Measurements from ENCODE around the gene TRPM3.

Gene TRPM3

GRCh38 chr9:71042448-71042990, 78.9 kb downstream of the TRPM3 start:
- H3K9me3 Mint-ChIP-seq: no peaks in the 10 kb centered on the region
- no peak overlapping the region for H3K27ac Mint-ChIP-seq
- no peaks in the 10 kb centered on the region for H3K36me3 Mint-ChIP-seq (ENCODE audit: low read depth)
- no peak for TF ChIP-seq CTCF (IDR thresholded peaks at IDR 0.05)
- H3K27me3 Mint-ChIP-seq (ENCODE audit: low read depth, poor library complexity): peaks cover 9% of the 10 kb centered on the region
- H3K4me1 Mint-ChIP-seq: no peaks in the 10 kb centered on the region
- no peak overlapping the region for H3K4me3 Mint-ChIP-seq
- DNase-seq: no peak

DNA sequence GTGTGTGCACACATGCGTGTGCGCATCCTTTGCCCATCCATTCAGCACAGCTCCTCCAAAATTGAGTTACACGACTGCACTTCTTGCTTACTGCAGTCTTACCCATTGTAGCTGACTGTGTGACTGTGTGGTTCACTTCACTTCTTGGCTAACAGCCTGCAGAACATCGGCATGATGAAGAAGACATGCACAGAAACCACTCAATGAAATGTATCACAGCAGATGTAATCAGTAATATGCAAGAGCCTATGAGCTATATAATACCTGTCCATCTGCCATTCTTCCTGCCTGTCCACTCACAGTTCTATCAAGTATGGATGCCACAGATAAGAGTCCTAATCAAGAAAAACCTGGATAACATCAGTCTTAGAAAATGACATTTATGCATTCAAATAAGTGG, 83.9 kb downstream of the TRPM3 start:
- no peaks in the 10 kb centered on the region for H3K4me1 Mint-ChIP-seq
- TF ChIP-seq CTCF (IDR thresholded peaks at IDR 0.05): no peak
- H3K27me3 Mint-ChIP-seq (ENCODE audit: low read depth, poor library complexity): peaks cover 9% of the 10 kb centered on the region
- no peaks in the 10 kb centered on the region for H3K9me3 Mint-ChIP-seq
- H3K27ac Mint-ChIP-seq: no peak overlapping the region
- no peak for DNase-seq
- no peak overlapping the region for H3K4me3 Mint-ChIP-seq
- no peaks in the 10 kb centered on the region for H3K36me3 Mint-ChIP-seq (ENCODE audit: low read depth)

GRCh38 chr9:71036501-71036900, 84.9 kb downstream of the TRPM3 start:
- no peak overlapping the region for H3K4me3 Mint-ChIP-seq
- H3K4me1 Mint-ChIP-seq: no peaks in the 10 kb centered on the region
- H3K27me3 Mint-ChIP-seq (ENCODE audit: low read depth, poor library complexity): peaks cover 6% of the 10 kb centered on the region
- DNase-seq: no peak
- no peaks in the 10 kb centered on the region for H3K9me3 Mint-ChIP-seq
- TF ChIP-seq CTCF (IDR thresholded peaks at IDR 0.05): no peak
- no peaks in the 10 kb centered on the region for H3K36me3 Mint-ChIP-seq (ENCODE audit: low read depth)
- H3K27ac Mint-ChIP-seq: no peak overlapping the region

GRCh38 chr9:71032779-71033178, 88.6 kb downstream of the TRPM3 start:
- no peaks in the 10 kb centered on the region for H3K9me3 Mint-ChIP-seq
- no peaks in the 10 kb centered on the region for H3K27me3 Mint-ChIP-seq (ENCODE audit: low read depth, poor library complexity)
- H3K36me3 Mint-ChIP-seq (ENCODE audit: low read depth): no peaks in the 10 kb centered on the region

DNA sequence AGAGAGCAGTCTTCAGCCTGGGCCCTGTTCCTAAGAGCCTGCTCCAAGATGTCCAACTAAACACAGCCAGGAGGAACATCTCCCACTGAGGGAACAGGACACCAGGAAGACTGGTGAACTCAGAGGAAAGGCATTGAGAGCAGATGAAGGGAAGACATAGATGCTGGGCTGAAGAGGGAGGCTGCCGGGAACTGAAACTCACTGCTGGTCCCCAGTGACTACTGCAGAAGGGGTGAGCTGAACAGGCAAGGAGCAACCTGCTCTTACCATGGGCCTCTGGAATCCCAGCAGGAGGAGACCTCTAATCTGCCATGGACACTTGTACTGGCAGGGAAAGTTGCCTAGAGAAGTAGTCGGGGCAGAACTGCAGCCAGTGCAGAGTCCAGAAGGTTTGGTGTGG, 95.7 kb downstream of the TRPM3 start:
- no peak for TF ChIP-seq CTCF (IDR thresholded peaks at IDR 0.05)
- no peak for DNase-seq
- no peak overlapping the region for H3K27ac Mint-ChIP-seq
- peaks cover 3% of the 10 kb centered on the region for H3K27me3 Mint-ChIP-seq (ENCODE audit: low read depth, poor library complexity)
- no peak overlapping the region for H3K4me3 Mint-ChIP-seq
- no peaks in the 10 kb centered on the region for H3K36me3 Mint-ChIP-seq (ENCODE audit: low read depth)
- H3K9me3 Mint-ChIP-seq: no peaks in the 10 kb centered on the region
- H3K4me1 Mint-ChIP-seq: no peaks in the 10 kb centered on the region

More at GRCh38 chr9:71032779-71033178, 88.6 kb downstream of the TRPM3 start:
- no peaks in the 10 kb centered on the region for H3K4me1 Mint-ChIP-seq
- no peak for TF ChIP-seq CTCF (IDR thresholded peaks at IDR 0.05)
- H3K4me3 Mint-ChIP-seq: no peak overlapping the region
- DNase-seq: no peak
- H3K27ac Mint-ChIP-seq: no peak overlapping the region

DNA sequence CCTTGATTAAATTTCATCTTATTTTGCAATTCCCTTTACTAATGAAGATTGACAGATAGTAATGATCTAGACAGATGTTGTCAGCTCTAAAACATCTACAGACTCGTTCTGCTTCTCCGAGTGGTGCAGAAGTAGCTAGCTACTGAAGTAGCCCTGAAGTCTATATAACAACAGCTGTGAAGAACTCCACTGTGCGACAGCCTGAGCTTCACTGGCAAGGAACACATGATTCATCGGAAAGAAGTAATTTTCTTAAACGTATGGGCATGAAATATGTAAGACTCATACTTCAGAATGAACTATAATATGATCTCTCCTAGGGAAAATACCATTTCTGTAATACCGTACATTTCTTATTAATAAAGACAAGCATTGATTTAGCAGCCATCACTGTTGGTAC, 96.2 kb downstream of the TRPM3 start:
- no peak for DNase-seq
- TF ChIP-seq CTCF (IDR thresholded peaks at IDR 0.05): no peak
- Mint-ChIP-seq H3K4me3 (no peak overlapping the region), H3K9me3 (no peaks in the 10 kb centered on the region), H3K36me3 (ENCODE audit: low read depth) (no peaks in the 10 kb centered on the region), H3K4me1 (no peaks in the 10 kb centered on the region), H3K27me3 (ENCODE audit: low read depth, poor library complexity) (peaks cover 3% of the 10 kb centered on the region), H3K27ac (no peak overlapping the region)

All from nephron progenitor cell (in vitro differentiated cells).